ENCODE measurements around the gene DEPP1.

DEPP1 gene

GRCh38 chr10:44975431-44976331 lies 2.9 kb downstream of the DEPP1 start (continued):
- no peak for TF ChIP-seq ZBTB11 (tag by site-specific recombination; conservative IDR thresholded peaks at IDR 0.05; ENCODE audit: low read depth)
- TF ChIP-seq ZNF837 (tag by site-specific recombination; IDR thresholded peaks at IDR 0.05) = no peak
- no peak for TF ChIP-seq YY2 (tag by site-specific recombination; IDR thresholded peaks at IDR 0.05)
- TF ChIP-seq KLF17 (tag by site-specific recombination; IDR thresholded peaks at IDR 0.05) = 0 out of 2 replicates have a peak, but pooled peaks have one; percentile 30

- ChIA-PET POLR2A (interaction anchor here (1.0 to 2.3 kb wide), 2 partner anchors 11 to 42 kb away, joined by 3 to 12 read pairs; no protein-coding TSS in a partner anchor), CTCF (interaction anchor here (1.0 to 1.9 kb wide), 5 partner anchors 11 to 42 kb away, joined by 3 to 8 read pairs (median 5); no protein-coding TSS in a partner anchor)
- H3K4me3 ChIP-seq (ENCODE audit: low read depth, low read length) = peak overlapping the region; percentile 39
- peaks cover 0 to 21% of the 10 kb centered on the region in 2 experiments; a peak in 1 of 3 replicates for H3K36me3 ChIP-seq (ENCODE audit: control insufficient read depth in 2 of 2, insufficient read depth in 1 of 2, low read length in 2 of 2)
- H3K9me3 ChIP-seq (ENCODE audit: control insufficient read depth, insufficient read depth, low read depth, low read length) = no peaks in the 10 kb centered on the region
- H3K4me1 ChIP-seq (ENCODE audit: control insufficient read depth, insufficient read depth, low read length) = peaks cover 18% of the 10 kb centered on the region
- H3K27ac ChIP-seq (ENCODE audit: extremely low read depth, low read depth, low read length) = peak overlapping the region; percentile 28; the same call in 1 of the 2 replicates
- peak; percentile 82 for TF ChIP-seq CTCF (tag by site-specific recombination; IDR thresholded peaks at IDR 0.05)
- no peak for TF ChIP-seq BCL11A (tag by site-specific recombination; IDR thresholded peaks at IDR 0.05; ENCODE audit: low read depth)
- no peak for TF ChIP-seq ZNF157 (tag by site-specific recombination; IDR thresholded peaks at IDR 0.05)
- TF ChIP-seq ZBTB1 (tag by site-specific recombination; IDR thresholded peaks at IDR 0.05) = no peak
- no peak for TF ChIP-seq ZBTB6 (tag by site-specific recombination; IDR thresholded peaks at IDR 0.05)
- TF ChIP-seq ZBTB26 (tag by site-specific recombination; optimal IDR thresholded peaks at IDR 0.05) = peak; percentile 60
- TF ChIP-seq GLIS1 (tag by site-specific recombination; IDR thresholded peaks at IDR 0.05) = peak; percentile 6; the same call in 1 of the 2 replicates
- no peak for TF ChIP-seq ZNF24 (tag by site-specific recombination; IDR thresholded peaks at IDR 0.05)
- TF ChIP-seq ZBTB48 (tag by site-specific recombination; IDR thresholded peaks at IDR 0.05) = peak; percentile 76
- TF ChIP-seq ZNF248 (tag by site-specific recombination; IDR thresholded peaks at IDR 0.05) = no peak
- no peak for TF ChIP-seq EGR2 (tag by site-specific recombination; IDR thresholded peaks at IDR 0.05; ENCODE audit: low read depth)
- TF ChIP-seq ZNF529 (tag by site-specific recombination; IDR thresholded peaks at IDR 0.05; ENCODE audit: insufficient replicate concordance) = no peak
- TF ChIP-seq ZIC2 (tag by site-specific recombination; IDR thresholded peaks at IDR 0.05) = peak; percentile 14; the same call in 1 of the 2 replicates
- TF ChIP-seq ZNF585B (tag by site-specific recombination; IDR thresholded peaks at IDR 0.05) = no peak
- TF ChIP-seq ZNF280C (tag by site-specific recombination; IDR thresholded peaks at IDR 0.05) = no peak
- TF ChIP-seq ZXDB (tag by site-specific recombination; IDR thresholded peaks at IDR 0.05) = 0 out of 2 replicates have a peak, but pooled peaks have one; percentile 15
- peak; percentile 62; the same call in 1 of the 2 replicates for TF ChIP-seq ZSCAN30 (tag by site-specific recombination; IDR thresholded peaks at IDR 0.05)
- TF ChIP-seq KLF8 (tag by site-specific recombination; IDR thresholded peaks at IDR 0.05) = 0 out of 2 replicates have a peak, but pooled peaks have one; percentile 5
These were observed 3.8 kb downstream of the DEPP1 start for GRCh38 chr10:44974628-44975430.
